Central memory CD8-positive, alpha-beta T cell (primary cell): ENCODE data around the gene ZNF830.
A peak's percentile ranks its signal among the peaks of the same experiment; 100 is the strongest.
"Not testable (repeated sequence)": the region's sequence is repeated elsewhere in the genome, so short reads cannot be mapped to it uniquely, and the experiment has no call there.

Experiments
- ATAC-seq: fragments of 150-1000 bp; cut with Tn5 transposase; replicated peaks from 2 replicates; pipeline ENCODE4 v1.10.0; 2022; ENCODE audit warnings: mild to moderate bottlenecking, moderate FRiP score, moderate number of reproducible peaks; ENCODE audit not compliant: poor library complexity, severe bottlenecking; ENCODE audit errors: extremely low read depth
- DNase-seq, 2 donors: peaks; one replicate each; pipeline ENCODE4 v3.0.0; 2021; ENCODE audit warnings: low spot score in 2 of 2
- H3K27ac Mint-ChIP-seq: one replicate; pipeline ENCODE4 v1.8.0; 2022; ENCODE audit warnings: low read depth, mild to moderate bottlenecking, moderate library complexity, mixed read lengths
- H3K27me3 Mint-ChIP-seq: one replicate; pipeline ENCODE4 v1.8.0; 2022; ENCODE audit warnings: mixed read lengths
- H3K36me3 Mint-ChIP-seq: one replicate; pipeline ENCODE4 v1.8.0; 2022; ENCODE audit warnings: mild to moderate bottlenecking, moderate library complexity, mixed read lengths; ENCODE audit not compliant: insufficient read depth
- H3K4me1 Mint-ChIP-seq: one replicate; pipeline ENCODE4 v1.8.0; 2022; ENCODE audit warnings: mixed read lengths
- H3K4me3 Mint-ChIP-seq: one replicate; pipeline ENCODE4 v1.8.0; 2022; ENCODE audit warnings: mild to moderate bottlenecking, moderate library complexity, mixed read lengths
- H3K9me3 Mint-ChIP-seq: one replicate; pipeline ENCODE4 v1.8.0; 2022; ENCODE audit warnings: mixed read lengths

Gene ZNF830

DNA sequence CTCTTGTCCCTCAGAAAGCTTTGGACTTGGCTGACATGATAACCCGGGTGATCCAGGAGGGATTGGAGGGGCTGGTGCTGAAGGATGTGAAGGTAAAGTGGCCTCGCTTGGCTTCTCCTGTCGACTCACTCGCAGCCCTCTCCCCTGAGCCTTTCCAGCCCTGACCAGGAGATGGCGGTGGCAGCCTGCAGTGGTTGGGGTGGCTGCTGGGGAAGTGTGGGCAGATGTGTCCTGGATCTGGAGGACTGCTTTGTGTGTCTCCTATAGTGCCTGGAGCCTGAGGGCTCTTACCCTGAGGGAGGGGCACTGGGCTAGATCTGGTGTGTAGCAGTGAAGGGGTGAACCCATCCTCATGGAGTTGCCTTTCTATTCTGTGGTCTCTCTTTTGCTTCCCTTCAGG lies 36.9 kb downstream of the ZNF830 start:
- no peaks in the 10 kb centered on the region for H3K27me3 Mint-ChIP-seq
- no peaks in the 10 kb centered on the region for H3K9me3 Mint-ChIP-seq
- H3K36me3 Mint-ChIP-seq, result peaks cover 14% of the 10 kb centered on the region
- peak; percentile 87 for ATAC-seq
- no peak overlapping the region for H3K4me3 Mint-ChIP-seq
- H3K27ac Mint-ChIP-seq, result peak overlapping the region; percentile 68
- DNase-seq, result peak; percentile 65 to 68
- H3K4me1 Mint-ChIP-seq, result peaks cover 6% of the 10 kb centered on the region

DNA sequence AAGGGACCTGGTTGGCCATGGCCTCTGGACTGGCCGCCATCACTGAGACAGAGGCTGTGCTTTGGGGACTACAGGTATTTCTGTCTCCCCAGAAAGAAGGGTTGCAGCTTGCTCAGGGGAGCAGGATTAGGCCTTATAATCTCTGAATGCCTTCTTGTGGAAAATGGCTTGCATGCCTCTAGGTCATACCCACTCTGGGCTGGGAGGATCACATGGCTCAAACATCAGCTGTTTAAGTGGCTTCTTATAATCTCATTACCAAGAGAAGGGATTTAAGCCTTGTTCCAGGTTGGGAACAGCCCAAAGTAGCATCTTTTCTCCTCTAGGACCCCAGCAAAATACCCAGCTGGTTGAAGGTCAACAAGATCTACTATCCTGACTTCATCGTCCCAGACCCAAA lies 38.1 kb downstream of the ZNF830 start:
- Mint-ChIP-seq H3K4me3 (no peak overlapping the region), H3K4me1 (peaks cover 6% of the 10 kb centered on the region), H3K27ac (peak overlapping the region; percentile 38), H3K36me3 (peaks cover 16% of the 10 kb centered on the region), H3K9me3 (no peaks in the 10 kb centered on the region), H3K27me3 (no peaks in the 10 kb centered on the region)
- DNase-seq (no peak), ATAC-seq (no peak)

DNA sequence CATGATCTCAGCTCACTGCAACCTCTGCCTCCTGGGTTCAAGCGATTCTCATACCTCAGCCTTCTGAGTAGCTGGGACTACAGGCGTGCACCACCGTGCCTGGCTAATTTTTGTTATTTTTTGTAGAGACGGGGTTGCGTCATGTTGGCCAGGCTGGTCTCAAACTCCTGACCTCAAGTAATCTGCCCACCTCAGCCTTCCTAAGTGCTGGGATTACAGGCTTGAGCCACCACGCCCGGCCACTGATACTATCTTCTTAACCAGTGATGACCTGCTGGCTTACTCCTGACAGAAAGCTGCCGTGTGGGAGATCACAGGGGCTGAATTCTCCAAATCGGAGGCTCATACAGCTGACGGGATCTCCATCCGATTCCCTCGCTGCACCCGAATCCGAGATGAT lies 39.6 kb downstream of the ZNF830 start:
- H3K36me3 Mint-ChIP-seq, result peaks cover 19% of the 10 kb centered on the region

DNA sequence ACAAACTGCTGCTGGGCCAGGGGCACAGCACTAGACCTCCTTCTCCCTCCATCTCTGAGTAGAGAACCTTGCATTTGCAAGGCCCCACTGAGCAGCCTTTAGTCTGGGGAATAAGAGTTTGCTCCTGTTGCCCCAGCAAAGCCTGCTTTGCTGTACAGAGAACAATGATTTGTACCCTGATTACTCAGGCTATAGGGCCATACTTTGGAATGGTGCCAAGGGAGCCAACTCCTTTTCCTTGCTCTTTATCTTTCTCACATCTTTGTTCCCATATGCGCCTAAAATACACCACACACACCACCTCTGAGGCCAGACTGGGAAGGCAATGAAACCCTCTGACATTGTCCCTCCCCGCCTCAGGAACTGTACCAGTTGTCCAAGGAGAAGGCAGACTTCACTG lies 40.2 kb downstream of the ZNF830 start:
- Mint-ChIP-seq H3K27ac (peak overlapping the region; percentile 85), H3K36me3 (peaks cover 18% of the 10 kb centered on the region)
- no peak for DNase-seq

More for the DNA sequence above, 39.6 kb downstream of the ZNF830 start:
- not testable (repeated sequence) for H3K4me1 Mint-ChIP-seq, H3K4me3 Mint-ChIP-seq, ATAC-seq, DNase-seq, H3K27me3 Mint-ChIP-seq, H3K9me3 Mint-ChIP-seq, H3K27ac Mint-ChIP-seq

DNA sequence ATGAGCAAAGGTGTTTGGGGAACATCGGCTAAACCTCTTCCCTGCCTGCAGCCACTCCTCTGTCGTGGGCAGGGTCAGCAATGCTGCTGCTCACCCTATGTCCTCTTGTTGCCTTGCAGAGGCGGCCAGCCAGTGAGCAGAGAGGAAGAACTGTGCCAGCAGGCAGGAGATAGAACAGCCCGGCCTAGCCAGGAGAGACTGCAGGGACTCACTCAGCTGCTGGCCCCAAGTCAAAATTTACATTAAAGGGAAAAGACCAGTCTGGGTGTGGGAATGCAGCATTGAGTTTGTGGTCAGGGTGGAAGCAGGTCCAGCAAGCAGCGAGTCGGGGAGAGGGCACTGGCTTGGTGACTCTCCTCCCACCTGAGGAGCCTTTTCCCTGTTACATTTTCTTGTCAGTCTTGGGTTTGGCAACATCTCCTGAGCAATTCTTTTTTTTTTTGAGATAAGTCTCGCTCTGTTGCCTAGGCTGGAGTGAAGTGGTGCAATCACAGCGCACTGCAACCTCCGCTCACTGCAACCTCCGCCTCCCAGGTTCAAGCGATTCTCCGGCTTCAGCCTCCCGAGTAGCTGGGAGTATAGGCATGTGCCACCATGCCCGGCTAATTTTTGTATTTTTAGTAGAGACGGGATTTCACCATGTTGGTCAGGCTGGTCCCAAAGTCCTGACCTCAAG lies 41.7 kb downstream of the ZNF830 start:
- H3K36me3 Mint-ChIP-seq, result peaks cover 24% of the 10 kb centered on the region
- H3K4me1 Mint-ChIP-seq, result peaks cover 12% of the 10 kb centered on the region
- peak overlapping the region; percentile 85 for H3K27ac Mint-ChIP-seq
- no peaks in the 10 kb centered on the region for H3K27me3 Mint-ChIP-seq
- no peak for ATAC-seq
- H3K4me3 Mint-ChIP-seq, result no peak overlapping the region
- no peak for DNase-seq
- no peaks in the 10 kb centered on the region for H3K9me3 Mint-ChIP-seq

More for the DNA sequence above, 40.2 kb downstream of the ZNF830 start:
- no peak for ATAC-seq
- H3K9me3 Mint-ChIP-seq, result no peaks in the 10 kb centered on the region
- no peaks in the 10 kb centered on the region for H3K27me3 Mint-ChIP-seq
- no peak overlapping the region for H3K4me3 Mint-ChIP-seq
- H3K4me1 Mint-ChIP-seq, result peaks cover 6% of the 10 kb centered on the region

DNA sequence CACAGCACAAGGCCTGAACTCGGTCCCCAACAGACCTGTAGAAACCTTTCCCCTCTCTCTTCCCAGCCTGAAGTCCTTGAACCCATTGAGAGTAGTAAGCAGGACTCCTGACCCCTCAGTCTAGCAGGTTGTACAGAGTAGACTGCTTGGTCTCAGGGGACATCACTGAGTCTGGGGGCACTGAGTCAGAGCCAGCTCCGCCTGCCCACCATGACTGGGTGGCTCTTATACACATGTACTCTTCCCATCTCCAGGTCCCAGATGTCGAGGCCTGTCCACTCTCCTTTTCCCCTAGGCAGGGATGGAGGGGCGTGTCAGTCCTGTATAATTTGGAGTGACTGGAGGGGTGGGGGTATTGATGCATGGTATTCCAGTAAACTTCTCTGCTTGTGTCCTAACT lies 42.4 kb downstream of the ZNF830 start:
- ATAC-seq (no peak), DNase-seq (no peak)
- Mint-ChIP-seq H3K36me3 (peaks cover 24% of the 10 kb centered on the region), H3K4me3 (no peak overlapping the region), H3K4me1 (peaks cover 7% of the 10 kb centered on the region), H3K27me3 (no peaks in the 10 kb centered on the region), H3K9me3 (no peaks in the 10 kb centered on the region), H3K27ac (no peak overlapping the region)

DNA sequence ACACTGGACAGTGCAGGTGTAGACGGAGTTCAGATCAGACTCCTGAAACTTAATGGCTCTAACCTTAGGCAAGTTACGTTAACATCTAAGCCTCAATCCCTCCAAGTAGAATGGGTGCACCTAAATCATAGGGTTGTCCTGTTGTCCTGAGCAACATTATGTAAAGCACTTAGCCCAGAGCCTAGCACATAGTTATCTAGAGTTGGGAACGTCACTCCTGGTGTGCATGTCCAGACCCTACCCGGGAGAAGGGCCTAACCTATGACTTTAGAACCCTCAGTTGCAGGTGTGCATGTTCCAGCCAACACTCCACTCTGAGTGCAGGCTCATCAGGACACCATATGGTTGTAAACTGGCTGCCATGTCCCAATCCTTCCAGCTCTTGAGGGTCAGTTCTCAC lies 45.0 kb downstream of the ZNF830 start:
- no peak for DNase-seq
- H3K4me1 Mint-ChIP-seq, result peaks cover 7% of the 10 kb centered on the region
- H3K27ac Mint-ChIP-seq, result peak overlapping the region; percentile 51
- peaks cover 32% of the 10 kb centered on the region for H3K36me3 Mint-ChIP-seq
- ATAC-seq, result no peak
- H3K27me3 Mint-ChIP-seq, result no peaks in the 10 kb centered on the region
- H3K4me3 Mint-ChIP-seq, result no peak overlapping the region
- H3K9me3 Mint-ChIP-seq, result no peaks in the 10 kb centered on the region

DNA sequence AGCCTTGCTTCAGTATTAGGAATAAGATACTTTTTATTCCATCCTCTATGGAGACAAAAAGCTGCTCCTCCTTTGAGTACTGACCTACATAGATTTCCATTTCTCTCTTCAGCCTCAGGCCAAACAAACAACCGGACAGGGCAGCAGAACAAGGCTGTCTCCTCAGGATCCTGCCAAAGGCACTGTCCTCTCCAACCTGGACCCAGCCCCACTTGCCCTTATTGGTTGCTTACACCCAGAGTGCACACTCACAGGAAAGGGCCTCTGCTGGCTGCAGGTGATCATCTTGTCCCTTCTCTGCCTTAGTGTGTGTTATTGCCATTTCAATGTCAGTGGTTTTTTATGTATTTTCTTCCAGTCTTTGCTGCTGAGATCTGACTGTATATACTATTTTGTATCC lies 45.6 kb downstream of the ZNF830 start:
- no peaks in the 10 kb centered on the region for H3K9me3 Mint-ChIP-seq
- H3K4me1 Mint-ChIP-seq, result peaks cover 7% of the 10 kb centered on the region
- no peaks in the 10 kb centered on the region for H3K27me3 Mint-ChIP-seq
- H3K4me3 Mint-ChIP-seq, result no peak overlapping the region
- DNase-seq (no peak), ATAC-seq (no peak)
- H3K36me3 Mint-ChIP-seq, result peaks cover 33% of the 10 kb centered on the region
- peak overlapping the region; percentile 82 for H3K27ac Mint-ChIP-seq

DNA sequence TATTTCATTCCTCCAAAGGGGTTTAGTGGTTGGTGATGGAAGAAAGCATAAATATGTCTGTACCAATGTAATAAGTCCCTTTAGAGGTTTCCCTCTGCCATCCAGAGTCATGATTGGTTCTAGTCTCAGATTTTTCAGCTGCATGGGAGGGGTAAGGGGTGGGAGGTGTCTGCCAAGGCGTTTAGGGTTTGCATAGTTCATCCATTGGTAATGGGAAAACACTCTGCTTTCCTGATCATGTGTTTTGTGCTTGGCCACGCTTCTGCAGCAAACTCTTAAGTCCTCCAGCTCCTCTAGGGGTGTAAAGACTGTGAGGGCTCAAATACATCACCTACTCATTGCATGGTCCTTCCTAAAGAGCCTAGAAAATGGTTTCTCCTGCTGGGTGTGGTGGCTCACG lies 48.8 kb downstream of the ZNF830 start:
- Mint-ChIP-seq H3K9me3 (no peaks in the 10 kb centered on the region), H3K4me1 (peaks cover 7% of the 10 kb centered on the region), H3K27ac (no peak overlapping the region), H3K36me3 (peaks cover 35% of the 10 kb centered on the region), H3K27me3 (no peaks in the 10 kb centered on the region), H3K4me3 (no peak overlapping the region)
- DNase-seq (no peak), ATAC-seq (no peak)

DNA sequence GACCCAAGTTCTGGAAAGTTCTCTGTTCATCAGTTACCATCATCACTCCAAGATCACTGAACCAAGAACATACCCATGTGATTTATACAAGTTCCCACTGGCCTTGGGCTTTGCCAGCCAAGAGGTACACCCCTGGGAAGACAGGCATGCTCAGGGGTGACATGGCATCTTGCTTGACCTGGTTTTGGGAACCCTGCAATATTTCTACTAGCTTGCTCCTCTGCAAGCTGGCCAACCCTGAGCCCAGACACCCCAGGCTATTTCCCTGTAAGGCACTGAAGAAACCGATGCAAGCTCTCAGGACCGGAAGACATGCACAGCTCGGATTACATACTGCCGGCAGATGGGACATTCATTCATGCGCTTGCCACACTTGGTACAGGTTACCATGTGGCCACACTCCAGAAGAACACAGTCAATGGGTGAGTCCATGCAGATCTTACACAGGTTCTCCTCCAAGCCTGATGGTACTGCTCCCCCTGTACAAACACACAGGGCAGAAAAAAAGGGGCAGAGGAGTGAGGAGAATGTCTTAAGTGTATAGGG lies 50.4 kb downstream of the ZNF830 start:
- H3K36me3 Mint-ChIP-seq, result peaks cover 40% of the 10 kb centered on the region
- no peak overlapping the region for H3K4me3 Mint-ChIP-seq
- DNase-seq (no peak), ATAC-seq (no peak)
- H3K27me3 Mint-ChIP-seq, result no peaks in the 10 kb centered on the region
- no peaks in the 10 kb centered on the region for H3K9me3 Mint-ChIP-seq
- H3K27ac Mint-ChIP-seq, result no peak overlapping the region
- peaks cover 7% of the 10 kb centered on the region for H3K4me1 Mint-ChIP-seq
